Stimulated activated CD8-positive, alpha-beta memory T cell treated with anti-CD3 and anti-CD28 coated beads, Interleukin-4, amount 100 ng/mL, for 1 hour (primary cell): ENCODE data around the gene LNX2.
"Not testable (repeated sequence)": the region's sequence is repeated elsewhere in the genome, so short reads cannot be mapped to it uniquely, and the experiment has no call there.

Experiments
- DNase-seq, 2 donors: peaks; one replicate each; pipeline ENCODE4 v3.0.0-alpha.2; 2020; ENCODE audit warnings: low read depth in 2 of 2, low spot score in 1 of 2

The LNX2 gene

DNA sequence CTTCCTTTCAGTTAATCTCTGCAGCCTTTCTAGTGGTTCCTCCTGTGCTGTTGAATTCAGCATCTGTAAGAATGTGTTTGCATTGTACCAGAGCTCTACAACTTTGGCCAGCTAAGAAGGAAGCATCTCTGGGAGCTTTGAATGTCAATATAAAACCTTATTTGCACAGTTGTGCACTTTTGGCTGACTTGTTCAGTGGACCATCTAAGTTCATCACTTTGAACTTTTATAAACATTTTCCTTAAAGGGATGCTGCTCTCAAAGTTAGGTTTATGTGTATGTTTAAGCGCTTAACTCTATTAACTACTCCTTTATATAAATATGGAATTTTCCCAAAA, 16.9 kb upstream of the LNX2 start:
- no peak for DNase-seq

DNA sequence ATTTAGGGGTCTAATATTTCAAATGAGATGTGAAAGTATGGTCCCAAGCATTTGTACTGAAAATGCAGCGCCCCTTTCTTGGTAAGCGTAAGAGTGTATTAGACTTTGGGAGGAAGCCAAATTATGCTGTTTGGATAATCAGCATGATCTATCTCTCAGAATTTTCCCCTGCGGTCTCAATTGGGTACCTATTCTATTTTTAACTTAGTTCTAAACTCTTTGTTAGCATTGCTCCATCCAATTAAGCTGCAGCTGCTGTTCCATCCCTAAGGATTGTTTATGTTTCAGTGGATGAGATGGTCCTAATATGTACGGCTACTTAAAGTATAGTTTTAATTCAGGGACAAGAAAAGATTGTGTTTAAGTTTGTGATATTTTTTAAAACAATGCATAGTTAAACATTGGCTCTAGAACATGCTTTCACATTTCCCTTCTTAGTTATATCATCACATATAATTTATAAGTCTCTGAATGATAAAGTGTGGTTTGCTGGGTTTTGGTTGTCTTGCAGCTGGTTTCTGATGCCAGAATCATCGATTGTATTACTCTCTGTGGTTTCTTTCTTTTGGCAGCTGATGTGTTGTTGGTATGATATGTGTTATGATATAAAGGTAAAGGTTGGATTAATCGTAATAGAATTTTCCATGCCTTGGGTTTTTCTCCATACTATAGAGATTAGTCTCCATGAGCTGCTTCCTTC, 16.4 kb upstream of the LNX2 start:
- no peak for DNase-seq

DNA sequence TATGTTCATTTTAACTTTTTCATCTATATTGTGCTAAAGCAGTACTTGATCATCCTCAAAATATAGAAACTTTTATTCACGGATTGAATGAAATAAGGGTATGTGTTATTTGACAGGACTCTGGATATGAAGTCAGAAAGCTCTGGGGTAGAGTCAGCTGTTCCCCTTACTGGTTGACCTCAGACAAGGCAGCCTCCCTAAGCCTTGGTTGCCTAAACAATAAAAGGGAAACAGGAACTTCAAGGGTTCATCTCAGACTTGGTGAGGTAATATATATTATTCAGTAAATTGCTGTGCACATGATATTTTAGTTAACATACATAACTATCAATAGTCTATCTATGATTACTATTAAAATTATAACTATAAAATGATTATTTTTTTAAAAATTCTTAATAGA, 14.9 kb upstream of the LNX2 start:
- DNase-seq, result no peak

DNA sequence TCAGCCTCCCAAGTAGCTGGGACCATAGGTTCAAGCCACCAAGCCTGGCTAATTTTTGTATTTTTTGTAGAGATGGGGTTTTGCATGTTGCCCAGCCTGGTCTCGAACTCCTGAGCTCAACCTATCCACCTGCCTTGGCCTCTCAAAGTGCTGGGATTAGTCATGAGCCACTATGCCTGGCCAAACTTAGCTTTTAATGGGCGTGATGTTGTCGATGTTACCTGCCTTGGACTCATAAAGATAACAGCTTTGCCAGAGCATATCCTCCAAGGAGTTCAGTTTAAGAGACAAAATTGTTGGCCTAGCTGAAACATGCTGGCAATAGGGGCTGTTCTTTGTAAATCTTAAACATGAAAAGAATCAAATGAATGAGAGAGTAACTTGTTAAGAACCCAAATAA, 14.5 kb upstream of the LNX2 start:
- no peak for DNase-seq

DNA sequence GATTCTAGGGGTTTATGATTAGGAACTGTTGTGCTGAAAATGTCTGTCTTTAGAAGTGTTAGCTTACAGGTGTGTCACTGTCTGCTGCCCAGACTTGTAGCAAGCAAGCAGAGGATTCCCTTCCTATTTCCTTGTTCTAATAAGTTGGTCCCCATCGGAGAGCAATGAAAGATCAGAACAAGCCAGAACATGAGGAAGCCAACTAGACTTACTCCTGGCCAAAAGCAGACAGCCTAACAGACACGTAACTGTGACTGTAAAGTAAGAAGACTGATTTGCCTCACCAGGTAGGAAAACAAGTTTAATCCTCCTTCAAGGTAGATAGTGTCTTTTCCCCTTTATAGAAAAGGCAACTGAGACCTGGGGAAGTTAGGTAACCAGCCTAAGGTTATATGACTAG, 13.9 kb upstream of the LNX2 start:
- no peak for DNase-seq

DNA sequence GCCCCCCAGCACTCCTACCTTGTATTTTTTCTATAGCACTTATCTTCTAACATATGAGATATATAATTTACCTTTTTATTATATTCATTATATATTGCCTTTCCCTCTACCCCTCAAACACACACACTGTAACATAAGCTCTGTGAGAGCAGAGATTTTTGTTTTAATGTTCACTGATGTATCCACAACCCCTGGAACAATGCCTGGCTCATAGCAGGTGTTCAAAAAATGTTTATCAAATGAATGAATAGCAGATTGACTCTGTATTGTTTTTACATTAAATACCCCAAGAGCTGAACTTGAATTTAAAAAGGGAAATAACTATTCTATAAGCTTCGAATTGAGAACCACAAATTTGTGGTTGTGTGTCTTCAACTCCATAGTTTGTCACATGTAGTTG, 12.3 kb upstream of the LNX2 start:
- DNase-seq, result no peak

DNA sequence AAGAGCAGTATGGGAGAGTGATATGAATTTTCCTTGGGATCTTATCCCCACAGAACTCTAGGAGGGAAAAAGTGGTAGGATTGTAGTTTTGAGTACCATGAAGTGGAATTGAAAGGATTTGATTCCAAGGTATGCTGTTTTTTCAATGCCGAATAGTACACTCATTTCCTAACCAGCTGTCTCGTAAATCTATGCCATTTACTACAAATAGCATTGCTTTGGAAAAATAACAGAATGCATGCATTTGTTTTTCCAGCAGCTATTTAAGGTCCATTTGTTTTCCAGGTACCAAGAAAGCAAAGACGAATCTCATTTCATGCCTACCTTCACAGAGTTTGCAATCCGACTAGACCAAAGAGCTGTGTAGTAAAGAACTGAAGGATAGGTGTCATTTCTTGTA, 11.9 kb upstream of the LNX2 start:
- no peak for DNase-seq

DNA sequence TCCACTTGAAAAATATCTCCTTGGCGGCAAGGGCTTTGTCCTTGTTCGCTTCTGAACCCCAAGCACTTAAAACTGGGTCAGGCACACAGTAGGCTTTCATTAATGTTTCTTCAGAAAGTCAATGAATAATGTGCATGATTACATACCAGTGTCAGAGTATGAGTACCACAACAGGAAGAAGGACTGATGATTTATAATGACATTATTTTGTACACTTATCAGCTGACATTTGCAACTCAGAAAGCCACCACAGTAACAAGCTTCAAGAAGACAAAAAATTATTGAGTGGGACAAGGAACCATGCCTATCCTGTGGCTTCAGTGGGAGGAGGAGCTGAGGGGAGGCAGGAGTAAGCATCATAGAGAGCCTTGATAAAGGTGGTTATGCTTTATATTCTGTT, 11.3 kb upstream of the LNX2 start:
- DNase-seq, result no peak

DNA sequence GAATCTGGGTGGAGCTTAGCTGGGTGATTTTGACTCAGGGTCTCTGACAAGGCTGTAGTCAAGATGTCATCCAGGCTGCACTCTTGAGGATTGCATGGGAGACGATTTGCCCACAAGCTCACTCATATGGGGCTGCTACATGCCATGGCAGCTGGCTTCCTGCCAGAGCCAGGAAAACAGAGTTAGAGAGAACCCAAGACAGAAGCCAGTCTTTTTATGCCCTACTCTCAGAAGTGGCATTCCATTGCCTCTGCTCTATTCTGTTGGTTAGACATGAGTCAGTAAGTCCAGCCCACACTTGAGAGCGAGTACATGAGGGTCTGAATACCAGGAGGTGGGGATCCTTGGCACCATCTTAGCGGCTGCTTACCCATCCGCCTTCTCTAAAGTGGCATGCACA, 10.8 kb upstream of the LNX2 start:
- no peak for DNase-seq

DNA sequence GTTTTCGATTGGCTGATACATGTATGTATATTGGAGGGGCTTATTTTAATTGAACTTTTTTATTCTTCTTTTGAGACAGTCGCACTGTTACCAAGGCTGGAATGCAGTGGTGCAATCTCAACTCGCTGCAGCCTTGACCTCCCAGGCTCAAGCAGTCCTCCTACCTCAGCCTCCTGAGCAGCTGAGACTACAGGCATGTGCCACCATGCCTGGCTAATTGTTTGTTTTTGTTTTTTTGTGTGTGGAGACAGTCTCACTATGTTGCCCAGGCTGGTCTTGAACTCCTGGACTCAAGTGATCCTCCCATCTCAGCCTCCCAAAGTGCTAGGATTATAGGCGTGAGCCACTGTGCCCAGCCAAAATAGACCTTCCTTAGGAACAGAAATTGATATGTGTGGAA, 8.4 kb upstream of the LNX2 start:
- DNase-seq, result not testable (repeated sequence)

DNA sequence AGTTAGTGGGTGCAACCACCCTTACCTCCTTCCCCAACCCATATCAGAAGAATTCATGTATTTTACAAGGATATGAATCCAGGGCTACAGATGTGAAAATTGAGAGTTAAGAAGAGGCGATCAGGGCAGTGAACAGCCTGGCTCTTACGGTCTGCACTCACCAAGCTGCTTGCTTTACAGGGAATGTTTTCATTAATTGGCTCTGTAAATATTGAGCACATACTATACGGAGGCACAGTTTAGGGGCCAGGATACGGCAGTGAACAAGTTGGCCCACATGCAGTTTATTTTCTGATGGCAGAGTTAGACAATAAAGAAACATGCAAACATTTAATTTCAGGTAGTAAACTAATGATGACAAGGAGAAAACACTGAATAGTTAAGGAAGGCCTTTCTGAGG, 7.8 kb upstream of the LNX2 start:
- DNase-seq, result no peak

DNA sequence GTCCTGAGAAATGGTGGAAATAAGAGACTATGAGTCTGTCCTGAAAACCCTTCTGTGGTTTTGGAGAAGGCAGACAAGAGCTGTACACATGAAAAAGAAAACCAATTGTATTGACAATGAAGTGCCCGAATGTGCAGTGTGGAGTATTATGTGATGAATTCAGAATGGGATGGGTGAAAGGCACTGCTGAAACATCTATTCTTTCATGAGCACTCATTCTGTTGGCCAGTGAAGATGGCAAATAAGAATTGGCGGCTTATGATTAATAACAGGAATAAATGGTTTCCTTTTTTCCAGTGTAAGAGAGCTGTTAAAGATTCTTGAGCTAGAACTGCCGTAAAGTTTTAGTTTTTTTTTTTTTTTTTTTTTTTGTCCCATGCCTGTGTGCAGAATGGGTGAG, 7.1 kb upstream of the LNX2 start:
- no peak for DNase-seq

DNA sequence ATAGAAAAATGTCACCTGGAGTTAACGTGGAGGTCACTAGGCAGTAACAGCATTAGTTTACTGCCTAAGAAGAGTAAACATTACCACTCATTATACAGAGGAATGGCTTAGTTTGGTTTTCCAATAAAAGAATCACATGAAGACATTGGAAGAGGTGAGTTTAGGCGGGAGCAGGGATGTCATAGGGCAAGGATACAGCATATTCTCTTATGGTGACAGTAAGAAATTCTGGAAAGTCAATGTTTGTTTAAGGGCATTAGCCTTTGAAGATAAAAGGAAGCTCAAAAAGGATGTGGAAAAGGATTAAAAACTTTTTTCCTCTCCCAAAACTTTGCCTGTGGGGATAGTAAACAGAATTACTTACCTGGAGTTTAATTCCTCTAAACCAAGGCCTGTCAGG, 5.5 kb upstream of the LNX2 start:
- no peak for DNase-seq

DNA sequence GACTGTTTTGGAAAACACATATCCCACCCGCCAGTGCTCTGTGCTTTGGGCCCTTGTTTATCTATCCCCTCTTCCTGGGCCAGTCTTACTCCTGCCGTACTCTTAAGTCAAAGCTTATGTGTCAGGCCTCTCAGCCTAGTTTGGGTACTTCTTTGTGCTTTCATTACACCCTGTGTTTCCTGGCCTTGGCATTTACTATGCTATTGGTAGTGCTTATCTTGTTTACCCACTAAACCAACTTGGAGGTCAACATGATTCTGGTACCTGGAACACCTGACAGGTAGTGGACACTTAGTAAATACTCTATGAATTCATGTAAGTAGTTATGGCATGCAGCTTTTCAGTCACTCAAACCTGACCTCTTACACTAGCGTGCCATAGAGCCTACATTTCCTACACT, 3.7 kb upstream of the LNX2 start:
- DNase-seq, result no peak

DNA sequence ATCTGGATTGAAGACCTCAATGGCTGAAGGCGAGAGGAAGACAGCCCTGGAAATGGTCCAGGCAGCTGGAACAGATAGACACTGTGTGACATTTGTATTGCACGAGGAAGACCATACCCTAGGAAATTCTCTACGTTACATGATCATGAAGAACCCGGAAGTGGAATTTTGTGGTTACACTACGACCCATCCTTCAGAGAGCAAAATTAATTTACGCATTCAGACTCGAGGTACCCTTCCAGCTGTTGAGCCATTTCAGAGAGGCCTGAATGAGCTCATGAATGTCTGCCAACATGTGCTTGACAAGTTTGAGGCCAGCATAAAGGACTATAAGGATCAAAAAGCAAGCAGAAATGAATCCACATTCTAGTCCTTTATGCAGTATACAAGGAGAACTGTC, 2.6 kb upstream of the LNX2 start:
- no peak for DNase-seq

DNA sequence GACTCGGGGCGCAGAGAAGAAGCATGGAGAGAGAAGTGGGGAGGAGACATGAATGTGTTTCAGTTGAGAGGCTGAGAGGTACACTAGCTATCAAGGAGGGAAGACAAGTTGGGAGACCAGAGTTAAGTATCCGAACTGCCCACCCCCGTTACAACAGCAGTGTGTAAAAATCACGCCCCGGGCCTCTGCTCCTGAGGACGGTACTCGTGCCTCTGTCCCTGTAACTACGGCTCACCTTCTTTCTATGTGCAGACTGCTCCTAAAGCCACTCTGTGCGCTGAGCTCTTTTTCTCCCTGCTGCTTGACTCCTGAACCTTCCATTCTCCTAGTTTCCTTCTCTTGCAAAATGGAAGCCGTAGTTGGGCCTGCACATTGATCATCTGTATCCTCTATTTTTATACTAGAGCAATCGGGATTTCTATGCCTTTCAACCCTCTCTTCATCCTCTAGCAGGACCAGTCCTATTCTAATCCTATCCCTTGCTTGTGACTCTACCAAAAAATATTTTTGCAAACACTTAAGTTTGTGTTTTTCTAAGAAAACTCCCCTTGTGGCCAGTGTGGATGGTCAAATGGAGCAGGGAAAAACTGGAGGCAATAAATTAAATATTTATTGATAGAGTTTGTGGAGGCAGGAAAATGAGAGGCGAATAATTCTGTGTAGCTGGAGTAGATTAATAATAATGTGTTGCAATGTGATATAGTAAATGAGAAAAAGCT, 1.9 kb upstream of the LNX2 start:
- peak in 1 of 2 donors; percentile 2 for DNase-seq

DNA sequence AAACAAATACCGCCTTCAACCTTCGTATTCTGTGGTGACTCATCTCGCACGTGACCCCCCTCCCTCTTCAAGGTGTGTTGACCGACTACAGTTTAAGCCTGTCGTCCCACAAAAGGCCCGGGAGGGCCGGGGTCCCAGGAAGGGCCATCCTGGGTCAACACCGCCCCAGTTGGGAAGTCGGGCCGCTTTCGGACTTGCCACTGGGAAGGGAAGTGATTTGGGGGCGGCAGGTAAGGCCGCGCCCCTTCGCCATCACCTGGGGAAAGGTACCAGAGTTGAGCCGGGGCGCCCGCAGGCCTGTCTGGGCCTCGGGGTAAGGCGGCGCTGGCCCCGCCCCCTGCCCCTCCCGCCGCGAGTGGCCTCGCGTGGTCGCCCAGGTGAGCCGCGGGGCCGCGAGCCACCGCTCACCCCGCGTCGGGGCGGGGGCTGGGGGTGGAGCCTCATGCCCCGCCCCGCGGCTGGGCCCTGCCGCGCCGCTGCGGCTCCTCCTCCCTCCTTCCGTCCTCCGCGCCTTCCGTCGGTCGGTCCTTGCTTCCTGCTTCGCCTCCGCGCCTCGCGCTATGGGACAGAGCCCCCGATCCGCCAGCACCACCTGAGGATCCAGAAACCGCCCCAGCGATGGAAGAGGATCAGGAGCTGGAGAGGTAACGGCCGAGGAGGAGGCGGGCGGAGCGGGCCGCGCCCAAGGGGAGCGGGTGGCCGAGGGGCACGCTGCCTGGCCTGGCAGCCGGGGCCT, 1.2 kb upstream of the LNX2 start, which contains the start of gene POLR1D:
TSS of gene POLR1D (plus strand) at position 527 of the 736 bp plus-strand sequence. CDS start at position 619, 92 bp downstream.
- peak; percentile 55 to 68 for DNase-seq

DNA sequence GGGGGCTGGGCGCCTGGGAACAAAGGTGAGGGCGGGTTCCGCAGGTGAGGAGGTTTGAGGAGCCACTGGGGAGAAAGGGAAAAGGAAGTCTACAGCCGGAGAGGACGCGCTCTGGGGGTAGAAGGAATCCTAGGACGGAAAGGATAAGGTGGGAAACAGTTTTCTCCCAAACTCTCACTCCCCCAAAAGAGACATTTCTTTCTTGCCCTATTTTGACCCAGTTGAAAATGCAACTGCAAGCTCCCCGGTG, 712 bp upstream of the LNX2 start:
- no peak for DNase-seq

DNA sequence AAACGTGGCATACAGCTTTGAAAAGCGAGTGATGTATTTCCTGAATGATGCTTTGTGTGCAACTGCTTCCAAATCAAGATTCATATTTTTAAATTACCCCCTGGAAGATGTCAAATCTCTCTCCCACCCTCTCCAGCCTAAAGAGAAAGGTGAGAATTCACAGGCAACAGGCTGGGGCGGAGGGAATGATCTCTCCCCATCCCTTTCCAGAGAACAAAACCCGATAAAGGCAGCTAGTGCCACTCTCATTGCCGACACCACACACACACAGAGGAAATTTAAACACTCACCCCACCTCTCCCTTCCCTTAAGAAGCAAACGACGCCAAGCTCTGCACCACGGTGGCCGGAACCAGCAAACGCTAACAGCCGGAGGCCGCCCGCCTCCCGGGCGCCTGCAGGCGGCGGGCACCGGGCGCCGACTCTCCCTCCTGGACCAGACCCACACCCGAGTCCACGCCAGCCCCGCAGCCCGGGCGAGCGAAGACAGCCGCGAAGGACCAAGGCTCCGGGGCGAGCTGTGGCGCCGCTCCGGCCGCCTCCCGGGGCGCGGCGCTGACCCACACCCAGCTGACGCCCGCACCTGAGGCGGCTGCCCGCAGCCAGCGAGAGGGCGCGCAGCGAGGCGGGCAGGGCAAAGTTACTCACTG, 477 bp downstream of the LNX2 start:
- peak in 1 of 2 donors; percentile 18 for DNase-seq

DNA sequence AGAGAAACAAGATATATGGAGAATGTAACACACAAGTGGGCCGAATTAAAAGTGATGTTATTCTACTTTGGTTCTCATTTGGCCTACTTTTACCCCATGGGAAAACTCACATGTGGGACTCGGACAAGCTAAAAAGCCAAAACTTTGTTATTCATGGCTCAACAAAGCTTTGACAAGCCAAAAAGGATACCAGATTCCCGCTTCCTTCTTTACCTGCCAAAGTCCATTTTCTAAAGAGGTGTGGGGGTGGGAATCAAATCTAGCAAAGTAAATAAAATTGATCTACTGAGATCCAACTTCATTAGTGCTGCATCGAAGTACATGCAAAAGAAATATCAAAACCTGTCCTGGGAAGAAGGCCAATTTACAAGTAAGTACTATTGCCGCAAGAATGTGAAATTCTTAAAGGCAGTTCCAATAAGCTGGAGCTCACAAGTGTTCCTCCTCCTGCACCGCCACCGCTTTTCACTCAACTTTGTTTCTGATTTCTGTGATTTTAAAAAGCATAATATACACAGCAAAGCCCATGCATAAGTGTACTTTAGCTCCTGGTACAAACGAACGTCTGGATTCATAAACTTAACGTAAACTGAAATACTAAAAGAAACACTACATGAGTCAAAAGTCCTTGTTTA, 1.1 kb downstream of the LNX2 start:
- no peak for DNase-seq

DNA sequence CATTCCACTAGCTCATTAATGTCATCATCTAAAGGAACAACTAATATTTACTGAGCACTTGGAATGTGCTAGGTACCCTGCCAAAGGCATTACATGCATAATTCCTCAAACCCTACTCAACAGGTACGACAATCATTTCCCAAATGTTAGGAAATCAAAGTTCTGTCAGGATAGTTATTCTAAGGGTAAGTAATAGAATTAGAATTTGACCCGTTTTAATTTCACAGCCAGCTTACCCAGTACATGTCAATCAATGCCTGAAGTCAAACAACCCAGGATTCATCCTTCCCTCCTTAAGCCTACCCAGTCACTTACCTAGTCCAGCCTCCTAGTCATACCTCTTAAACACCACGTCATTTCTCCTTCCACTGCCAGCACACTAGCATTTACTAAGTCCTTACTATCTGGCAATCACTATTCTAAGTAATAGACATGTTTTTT, 2.4 kb downstream of the LNX2 start:
- no peak for DNase-seq

DNA sequence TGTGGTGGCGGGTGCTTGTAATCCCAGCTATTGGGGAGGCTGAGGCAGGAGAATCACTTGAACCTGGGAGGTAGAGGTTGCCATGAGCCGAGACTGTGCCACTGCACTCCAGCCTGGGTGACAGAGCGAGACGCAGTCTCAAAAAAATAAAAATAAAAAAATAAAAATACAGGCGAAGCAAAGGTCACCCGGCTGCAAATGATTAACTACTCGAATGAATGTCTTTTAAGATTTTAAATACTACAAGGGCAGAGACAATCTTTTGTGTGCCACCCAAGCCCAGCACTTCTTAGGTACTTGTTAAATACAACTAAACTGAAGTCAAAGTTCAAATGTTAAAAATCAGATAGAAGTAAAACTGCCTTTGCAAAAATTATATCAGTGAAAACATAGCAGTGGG, 6.7 kb downstream of the LNX2 start:
- no peak for DNase-seq
